Frontal cortex (tissue), 4 donors: ENCODE data around the gene IGF2R. TPM values are rescaled to one million over a fixed set of nuclear protein-coding genes. Genes with fewer than 3 reads are reported as not detected.

ENCODE experiments used
- DNase-seq, 2 donors: peaks; one replicate each; pipeline ENCODE4 v3.0.0; 2012; ENCODE audit warnings: low spot score in 2 of 2
- FAIRE-seq: peaks from 2 replicates; lab custom pipeline; 2012; peaks lifted over from hg19 to GRCh38; lab: Jason Lieb, UNC
- total RNA-seq: library from RNA; depleted of rRNA; stranded (reverse); fragments of >200 nt; gene quantifications from one replicate; pipeline ENCODE4 v1.2.3, GENCODE V29; 2014
- donor health status: control.
- donor health status: control.
- donor health status: control.

Gene IGF2R
- total RNA-seq, 1 donor from 2014 or later: 20.8 TPM

GRCh38 chr6:160013987-160014868, 45.3 kb downstream of the IGF2R start:
- DNase-seq (no peak), FAIRE-seq (no peak)

GRCh38 chr6:160014869-160015182, 45.9 kb downstream of the IGF2R start:
- FAIRE-seq (no peak), DNase-seq (no peak)

- DNase-seq (no peak), FAIRE-seq (no peak)
These were observed 47.1 kb downstream of the IGF2R start for GRCh38 chr6:160015778-160016684.

- FAIRE-seq (no peak), DNase-seq (no peak)
These were observed 53.2 kb downstream of the IGF2R start for GRCh38 chr6:160022101-160022500.

- FAIRE-seq (no peak), DNase-seq (no peak)
These were observed 53.9 kb downstream of the IGF2R start for GRCh38 chr6:160022793-160023192.

GRCh38 chr6:160024152-160024551, 55.3 kb downstream of the IGF2R start:
- FAIRE-seq: no peak
- no peak for DNase-seq

GRCh38 chr6:160027076-160027475, 58.2 kb downstream of the IGF2R start:
- DNase-seq: no peak
- FAIRE-seq: no peak

- no peak for FAIRE-seq
- no peak for DNase-seq
These were observed 59.0 kb downstream of the IGF2R start for GRCh38 chr6:160027931-160028330.

GRCh38 chr6:160028487-160029275, 59.8 kb downstream of the IGF2R start:
- DNase-seq: no peak
- no peak for FAIRE-seq

GRCh38 chr6:160029525-160029924, 60.6 kb downstream of the IGF2R start:
- FAIRE-seq: no peak

GRCh38 chr6:160030103-160030502, 61.2 kb downstream of the IGF2R start:
- DNase-seq (peak in 1 of 2 donors; percentile 52), FAIRE-seq (no peak)

More at GRCh38 chr6:160029525-160029924, 60.6 kb downstream of the IGF2R start:
- no peak for DNase-seq

GRCh38 chr6:160031442-160031841, 62.6 kb downstream of the IGF2R start:
- FAIRE-seq (no peak), DNase-seq (no peak)

- DNase-seq (no peak), FAIRE-seq (no peak)
These were observed 63.0 kb downstream of the IGF2R start for GRCh38 chr6:160031871-160032270.

- no peak for DNase-seq
- no peak for FAIRE-seq
These were observed 63.7 kb downstream of the IGF2R start for GRCh38 chr6:160032538-160032937.

GRCh38 chr6:160034036-160034930, 65.4 kb downstream of the IGF2R start:
- FAIRE-seq (no peak), DNase-seq (no peak)

GRCh38 chr6:160035241-160035640, 66.4 kb downstream of the IGF2R start:
- FAIRE-seq (no peak), DNase-seq (no peak)

- no peak for FAIRE-seq
- DNase-seq: no peak
These were observed 66.9 kb downstream of the IGF2R start for GRCh38 chr6:160035693-160036330.

GRCh38 chr6:160036331-160036695, 67.4 kb downstream of the IGF2R start:
- FAIRE-seq (no peak), DNase-seq (no peak)

GRCh38 chr6:160036790-160037206, 67.9 kb downstream of the IGF2R start:
- DNase-seq: no peak

More at GRCh38 chr6:160036790-160037206, 67.9 kb downstream of the IGF2R start:
- FAIRE-seq: no peak
